Inflammatory macrophage (primary cell): ENCODE results near the gene TBC1D30.

Experiments
- DNase-seq, 2 donors: peaks; one replicate each; pipeline ENCODE4 v3.0.0-alpha.2; 2020 to 2022

TBC1D30 gene

DNA sequence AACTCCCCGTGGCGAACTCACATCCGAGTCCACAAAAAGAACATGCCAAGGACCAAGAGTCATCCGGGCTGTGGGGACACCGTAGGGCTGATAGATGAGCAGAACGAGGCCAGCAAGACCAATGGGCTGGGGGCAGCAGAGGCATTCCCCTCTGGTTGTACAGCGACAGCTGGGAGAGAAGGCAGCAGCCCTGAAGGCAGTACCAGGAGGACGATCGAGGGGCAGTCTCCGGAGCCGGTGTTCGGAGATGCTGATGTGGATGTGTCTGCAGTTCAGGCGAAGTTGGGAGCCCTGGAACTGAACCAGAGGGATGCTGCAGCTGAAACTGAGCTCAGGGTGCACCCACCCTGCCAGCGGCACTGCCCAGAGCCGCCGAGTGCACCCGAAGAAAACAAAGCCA is 50.7 kb downstream of the TBC1D30 start:
- DNase-seq: no peak

DNA sequence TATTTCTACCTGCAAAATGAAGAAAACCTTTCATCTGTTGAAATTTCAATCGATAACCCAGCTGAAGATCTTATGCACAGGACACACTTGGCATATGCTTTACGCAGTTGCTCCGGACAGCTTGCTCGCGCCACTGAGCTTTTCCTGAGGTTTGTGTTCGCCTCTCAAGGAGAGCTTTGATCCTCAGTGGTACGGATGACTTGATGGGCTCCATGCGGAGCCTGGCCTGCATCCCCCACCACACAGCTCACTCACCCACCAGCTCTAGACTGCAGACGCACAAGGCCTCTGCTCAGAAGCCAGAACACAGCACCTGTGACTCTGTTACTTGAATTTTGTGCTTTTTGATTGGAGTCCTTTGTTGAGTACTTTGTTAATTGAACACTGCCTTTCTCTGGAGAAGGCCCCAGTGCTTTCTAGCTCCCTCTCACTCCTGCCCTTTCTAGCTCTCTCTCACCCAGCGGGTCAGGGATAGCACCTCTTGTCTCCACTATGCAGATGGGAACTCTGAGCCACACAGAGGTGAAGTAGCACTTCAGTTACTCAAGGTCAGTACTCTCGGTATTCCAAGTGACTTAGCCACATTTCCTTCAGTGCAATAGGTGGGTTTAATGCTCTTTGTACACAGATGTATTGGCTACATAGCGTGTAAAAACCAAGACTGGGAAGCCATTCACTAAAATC is 52.1 kb downstream of the TBC1D30 start:
- DNase-seq: no peak

DNA sequence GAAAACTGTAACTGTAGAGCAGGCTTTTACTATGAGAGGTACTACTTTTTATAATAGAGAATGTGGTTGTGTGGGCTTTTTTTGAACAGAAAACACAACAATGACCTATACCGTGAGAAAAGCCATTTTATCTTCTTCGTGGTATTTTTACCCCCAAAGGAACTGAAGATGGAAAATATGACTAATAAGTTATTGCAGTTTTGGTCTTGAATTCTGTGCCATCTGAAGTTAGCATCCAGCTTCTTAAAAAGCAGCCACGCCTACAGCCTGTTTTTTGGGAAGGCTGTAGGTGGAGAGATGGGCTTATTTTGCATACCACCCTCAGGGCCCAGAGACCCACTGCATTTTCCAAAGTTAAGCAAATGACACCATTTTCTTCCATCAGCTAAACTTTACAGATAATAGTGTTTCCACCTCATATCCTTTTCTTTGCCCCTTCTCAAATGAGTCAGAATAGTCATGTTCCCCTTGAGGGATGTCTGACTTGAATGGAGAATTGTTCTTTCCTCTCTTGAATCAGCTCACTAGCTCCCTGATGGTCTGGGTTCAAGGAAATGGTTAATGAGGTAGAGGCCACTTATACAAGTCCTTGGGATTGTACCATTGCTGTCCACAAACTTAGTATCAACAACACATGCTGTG is 53.0 kb downstream of the TBC1D30 start:
- DNase-seq: no peak

DNA sequence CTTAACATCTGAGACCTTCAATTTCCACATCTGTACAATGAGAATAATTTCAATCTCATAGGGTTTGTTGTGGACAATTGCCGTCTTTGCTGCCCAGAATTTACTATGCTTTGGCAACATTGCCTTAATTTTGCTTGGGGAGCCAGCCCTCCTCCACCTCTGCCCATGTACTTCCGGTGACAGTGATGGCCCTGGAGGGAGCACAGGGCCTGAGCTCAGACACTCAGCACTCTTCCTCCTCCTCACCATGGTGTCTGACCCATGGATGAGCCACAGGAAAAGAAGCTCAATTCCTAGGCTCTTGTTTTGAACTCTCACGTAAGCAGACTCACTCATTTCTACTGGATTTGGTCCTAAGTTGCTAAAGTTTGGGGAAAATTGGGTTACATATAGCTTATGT is 58.2 kb downstream of the TBC1D30 start:
- DNase-seq: no peak

DNA sequence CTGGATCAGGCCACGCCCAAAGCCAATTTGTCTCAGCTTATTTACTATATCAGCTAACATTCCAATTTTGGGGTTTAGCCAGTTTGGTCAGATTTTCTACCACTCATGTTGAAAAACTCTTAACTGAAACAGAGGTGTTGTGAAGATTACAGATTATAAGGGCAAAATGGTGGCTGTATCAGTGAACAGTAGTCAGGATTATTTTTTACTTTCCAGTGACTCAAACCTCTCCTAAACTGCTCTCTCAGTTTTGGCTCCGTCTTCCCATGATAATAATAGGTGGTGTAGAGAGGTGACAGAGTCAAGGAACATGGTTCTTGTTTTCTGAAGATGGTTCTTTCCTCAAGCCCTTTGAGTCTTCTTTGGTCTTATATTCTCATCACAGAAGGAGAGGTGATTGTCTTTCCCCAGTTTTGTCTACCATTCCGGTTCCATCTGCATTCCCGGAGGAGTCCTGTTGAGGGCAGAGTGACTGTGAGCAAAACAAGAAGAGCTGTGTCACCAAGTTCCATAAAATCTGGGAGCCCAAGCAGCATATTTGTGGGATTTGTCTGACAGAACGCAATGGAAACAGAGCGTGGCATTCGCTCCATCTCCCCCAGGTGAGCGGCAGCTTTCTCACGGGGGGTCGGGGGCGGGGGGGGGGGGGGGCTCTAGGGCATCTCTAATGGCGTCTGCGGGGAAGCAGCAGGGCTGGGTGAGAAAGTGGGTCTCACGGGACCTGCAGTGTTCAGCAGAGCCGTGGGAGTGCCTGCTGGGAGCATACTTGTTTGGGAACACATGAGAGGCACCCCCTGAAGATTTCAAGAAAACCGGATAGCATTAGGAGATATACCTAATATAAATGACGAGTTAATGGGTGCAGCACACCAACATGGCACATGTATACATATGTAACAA is 59.1 kb downstream of the TBC1D30 start:
- no peak for DNase-seq

DNA sequence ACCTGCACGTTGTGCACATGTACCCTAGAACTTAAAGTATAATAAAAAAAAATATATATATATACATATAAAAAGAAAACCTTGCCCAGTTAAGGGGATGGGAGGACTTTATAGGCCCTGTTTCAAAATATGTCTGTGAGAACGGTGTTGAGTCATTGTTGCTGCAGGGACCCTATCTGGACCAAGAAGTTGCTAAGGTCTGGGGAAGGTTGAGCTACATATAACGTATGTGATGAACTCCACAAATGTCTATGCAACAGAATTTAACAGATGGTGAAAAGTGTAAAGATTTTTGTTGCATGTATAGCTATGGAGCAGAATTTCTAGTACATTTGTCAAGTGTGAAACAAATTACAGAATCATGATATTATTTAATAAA is 59.7 kb downstream of the TBC1D30 start:
- no peak for DNase-seq

DNA sequence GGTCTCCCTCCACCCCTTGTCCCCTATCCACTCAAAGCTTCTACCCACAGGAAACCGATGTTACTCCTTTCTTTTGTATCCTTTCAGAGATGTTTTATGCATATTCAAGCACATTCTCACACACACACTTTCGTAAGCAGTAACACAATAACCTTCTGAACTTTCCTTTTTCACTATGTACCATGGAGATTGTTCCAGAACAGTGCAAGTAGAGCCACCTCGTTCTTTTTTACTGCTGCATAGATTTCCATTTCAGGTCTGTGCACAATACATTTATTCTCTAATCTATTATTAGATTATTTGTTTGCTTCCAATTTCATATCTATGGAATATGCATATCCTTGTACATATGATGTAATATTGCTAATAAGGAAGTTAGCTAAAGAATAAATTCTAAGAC is 60.3 kb downstream of the TBC1D30 start:
- DNase-seq: no peak

DNA sequence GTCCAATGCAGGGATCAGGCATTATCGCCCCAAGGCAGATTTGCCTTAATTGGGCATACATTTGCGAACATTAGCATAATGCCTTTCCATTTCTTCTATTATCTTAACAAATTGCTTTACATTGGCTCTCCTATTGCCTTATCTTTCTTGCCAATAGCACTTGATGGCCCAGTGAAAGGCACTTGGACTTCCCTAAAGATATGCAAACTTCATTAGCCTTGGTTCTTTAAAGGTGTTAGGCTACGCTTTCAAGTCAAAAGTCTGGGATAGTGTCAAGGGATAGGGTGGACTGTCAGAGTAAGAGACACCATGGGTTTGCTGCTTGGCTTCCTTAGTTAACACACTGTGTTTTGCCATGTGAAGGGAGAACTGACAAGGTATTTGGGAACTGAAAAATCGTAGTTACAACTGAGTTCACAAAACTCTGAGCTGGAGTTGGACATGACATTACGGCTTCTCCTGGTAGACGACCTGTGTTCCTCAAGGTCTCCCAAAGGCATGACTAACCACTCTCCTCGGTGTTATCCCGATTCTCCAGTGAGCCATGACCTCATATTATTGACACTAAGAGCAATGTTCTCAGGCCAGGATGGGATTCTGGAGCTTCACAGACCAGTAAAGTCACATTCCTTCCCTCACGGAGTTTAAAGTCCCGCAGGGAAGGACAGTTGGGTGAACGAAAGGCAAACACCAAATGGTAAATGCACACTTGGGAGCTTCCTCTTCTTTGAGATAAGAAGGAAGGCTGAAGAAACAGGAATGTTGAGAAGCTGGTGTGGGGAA is 65.2 kb downstream of the TBC1D30 start:
- DNase-seq: no peak

DNA sequence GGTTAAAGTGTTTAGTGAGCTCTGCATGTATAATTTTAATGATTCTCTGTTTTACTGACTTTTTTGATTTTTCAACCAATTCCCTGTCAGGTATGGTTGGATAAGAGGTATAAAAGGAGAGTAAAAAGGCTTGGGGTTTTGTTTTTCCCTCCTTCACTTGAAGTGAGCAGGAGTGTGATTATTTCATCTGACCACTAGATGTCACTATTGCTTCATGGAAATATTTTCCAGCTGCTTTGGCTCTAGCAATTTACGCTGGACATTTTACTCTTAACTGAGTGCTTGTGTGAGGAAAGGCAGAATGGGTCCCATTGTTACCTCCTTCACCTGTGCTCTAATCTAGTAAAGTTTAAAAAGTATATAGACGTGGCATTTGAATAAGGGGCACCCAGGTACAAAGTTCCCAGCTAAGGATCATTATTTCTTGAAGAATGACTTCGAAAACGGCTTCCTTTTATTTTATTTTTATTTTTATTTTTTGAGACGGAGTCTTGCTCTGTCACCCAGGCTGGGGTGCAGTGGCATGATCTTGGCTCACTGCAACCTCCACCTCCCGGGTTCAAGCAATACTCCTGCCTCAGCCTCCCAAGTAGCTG is 66.5 kb downstream of the TBC1D30 start:
- peak; percentile 56 to 68 for DNase-seq

DNA sequence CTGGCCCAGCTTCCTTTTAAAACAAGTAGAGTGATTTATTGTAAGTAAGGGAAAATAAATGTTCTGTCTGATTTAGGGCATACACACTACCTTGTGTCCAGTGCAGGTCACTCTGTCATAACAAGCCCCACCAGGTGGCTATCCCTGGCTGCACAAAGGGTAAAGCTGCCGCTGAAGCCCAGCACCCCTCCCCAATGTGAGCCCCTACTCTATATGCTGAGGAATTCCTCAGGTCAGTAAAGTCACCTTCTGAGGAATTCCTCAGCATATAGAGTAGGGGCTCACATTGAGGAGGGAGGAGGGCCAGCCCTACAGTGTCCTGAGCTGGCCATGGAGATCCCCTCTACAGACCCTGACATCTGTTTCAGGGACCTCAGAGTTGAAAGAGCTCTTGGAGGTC is 67.2 kb downstream of the TBC1D30 start:
- DNase-seq: no peak

DNA sequence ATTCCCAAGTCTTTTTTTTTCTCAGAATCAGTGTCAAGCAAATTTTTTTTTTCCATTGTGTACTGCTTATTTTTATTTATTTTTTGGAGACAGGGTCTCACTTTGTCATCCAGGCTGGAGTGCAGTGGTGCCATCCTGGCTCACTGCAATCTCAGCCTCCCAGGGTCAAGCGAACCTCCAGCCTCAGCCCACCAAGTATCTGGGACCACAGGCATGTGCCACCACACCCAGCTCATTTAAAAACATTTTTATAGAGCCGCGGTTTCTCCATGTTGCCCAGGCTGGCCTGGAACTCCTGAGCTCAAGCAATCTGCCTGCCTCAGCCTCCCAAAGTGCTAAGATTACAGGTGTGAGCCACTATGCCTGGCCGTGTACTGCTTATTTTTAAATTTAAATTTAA is 68.1 kb downstream of the TBC1D30 start:
- DNase-seq: no peak

DNA sequence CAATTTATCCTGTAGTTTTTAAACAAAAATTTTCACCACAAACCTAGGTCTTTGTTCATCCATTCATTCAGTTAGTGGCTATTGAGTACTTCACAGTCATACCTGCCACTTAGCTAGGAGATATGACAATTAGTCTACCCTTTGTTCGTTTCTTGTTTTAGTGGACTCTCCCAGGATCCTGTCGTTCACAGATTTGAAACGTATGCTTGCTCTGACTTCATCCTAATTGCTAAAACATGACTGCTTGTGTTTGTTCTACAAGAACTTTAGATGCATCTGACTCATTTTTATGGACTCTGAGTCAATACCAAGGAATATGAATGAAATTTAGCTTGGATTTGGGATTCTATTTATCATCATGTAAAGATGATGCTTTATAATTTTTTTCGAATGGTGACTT is 69.5 kb downstream of the TBC1D30 start:
- no peak for DNase-seq

DNA sequence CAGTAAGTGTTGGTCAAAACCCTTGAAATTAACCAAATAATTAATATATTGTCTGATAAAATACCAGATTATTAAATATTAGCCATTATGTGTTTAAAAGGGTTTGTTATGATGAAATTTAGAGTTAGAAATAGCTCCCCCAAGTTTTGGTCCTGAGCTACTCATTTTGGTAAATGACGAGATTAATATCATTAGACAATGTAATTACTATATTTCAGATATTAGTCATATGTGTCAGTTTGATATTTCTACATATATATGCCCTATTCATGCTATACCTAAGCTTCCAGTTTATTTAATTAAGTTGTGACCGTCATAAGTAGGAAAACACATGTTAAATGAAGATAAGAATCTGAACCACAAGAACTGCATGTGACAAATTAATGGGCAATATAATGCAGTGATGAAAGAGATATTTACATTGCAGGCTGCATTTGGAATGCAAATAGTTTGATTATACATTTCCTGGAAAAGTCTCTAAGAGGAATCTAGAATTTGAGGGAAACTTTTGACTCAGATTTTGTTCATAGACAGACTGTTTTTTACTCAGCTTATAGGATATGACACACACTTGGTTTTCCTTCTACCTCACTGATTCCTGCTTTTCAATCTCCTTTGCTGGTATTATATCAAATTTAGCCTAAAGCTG is 70.5 kb downstream of the TBC1D30 start:
- DNase-seq: no peak

DNA sequence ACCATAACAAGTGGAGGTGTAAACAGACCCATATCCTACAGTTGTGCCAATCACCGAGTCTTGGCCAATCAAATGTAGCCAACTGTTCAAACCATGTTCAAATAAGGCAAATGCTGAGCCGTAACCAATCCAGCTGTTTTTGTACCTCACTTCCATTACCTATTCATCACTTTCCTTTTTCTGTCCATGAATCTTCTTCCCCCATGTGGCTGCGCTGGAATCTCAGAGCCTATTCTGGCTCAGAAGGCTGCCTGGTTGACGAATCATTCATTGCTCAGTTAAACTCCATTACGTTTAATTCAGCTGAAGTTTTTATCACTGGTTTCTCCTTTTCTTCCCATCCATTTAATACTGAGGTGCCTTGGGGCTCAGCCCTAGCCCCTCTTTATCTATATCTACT is 71.1 kb downstream of the TBC1D30 start:
- DNase-seq: no peak

DNA sequence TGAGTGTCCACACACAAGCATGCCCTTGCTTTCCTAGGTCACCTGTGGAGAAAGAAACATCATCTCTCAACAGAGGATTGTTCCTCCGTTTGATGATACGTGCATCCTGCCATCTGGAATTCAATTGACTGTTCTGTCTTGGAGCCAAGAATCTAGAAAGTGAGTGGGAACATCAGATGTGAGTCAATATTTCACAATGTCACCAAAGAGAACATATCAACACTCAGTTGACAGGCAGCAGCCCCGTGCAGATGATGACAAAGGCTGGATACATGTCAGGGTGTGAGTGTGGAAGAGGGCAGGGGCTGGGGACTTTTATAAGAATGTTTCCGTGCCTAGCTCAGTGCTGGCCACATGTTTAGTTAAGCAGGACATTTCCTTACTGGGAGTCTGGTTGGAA is 76.1 kb downstream of the TBC1D30 start:
- no peak for DNase-seq

DNA sequence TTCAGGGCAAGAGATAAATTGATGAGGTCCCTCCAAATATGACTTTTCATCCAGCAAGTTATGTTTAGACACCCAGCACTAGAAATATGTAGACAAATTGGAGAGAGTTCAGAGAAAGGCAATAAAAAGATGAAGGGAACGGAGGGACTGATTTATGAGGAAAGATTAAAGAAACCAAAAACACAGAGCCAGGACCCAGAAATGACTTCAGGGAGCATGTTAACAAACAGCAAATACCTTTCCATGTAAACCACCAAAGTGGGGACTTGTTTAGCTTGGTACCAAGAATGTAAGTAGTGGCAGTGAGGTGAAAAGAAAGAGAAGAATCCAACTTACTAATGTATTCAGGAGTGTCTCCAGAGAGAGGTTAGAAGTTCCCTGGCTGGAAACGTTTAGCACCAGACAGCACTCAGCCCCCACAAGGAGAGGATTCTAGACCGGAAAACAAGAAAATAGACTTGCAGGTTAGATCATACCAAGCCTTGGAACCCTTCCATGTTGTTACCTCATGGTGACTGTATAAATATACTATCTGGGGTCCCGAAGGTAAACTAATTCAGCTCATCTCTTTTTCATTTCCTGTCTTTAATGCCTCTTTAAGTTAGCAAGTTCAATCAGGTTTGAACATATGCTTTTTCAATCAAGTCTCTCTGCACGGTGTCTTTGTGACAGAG is 79.2 kb downstream of the TBC1D30 start:
- DNase-seq: no peak

DNA sequence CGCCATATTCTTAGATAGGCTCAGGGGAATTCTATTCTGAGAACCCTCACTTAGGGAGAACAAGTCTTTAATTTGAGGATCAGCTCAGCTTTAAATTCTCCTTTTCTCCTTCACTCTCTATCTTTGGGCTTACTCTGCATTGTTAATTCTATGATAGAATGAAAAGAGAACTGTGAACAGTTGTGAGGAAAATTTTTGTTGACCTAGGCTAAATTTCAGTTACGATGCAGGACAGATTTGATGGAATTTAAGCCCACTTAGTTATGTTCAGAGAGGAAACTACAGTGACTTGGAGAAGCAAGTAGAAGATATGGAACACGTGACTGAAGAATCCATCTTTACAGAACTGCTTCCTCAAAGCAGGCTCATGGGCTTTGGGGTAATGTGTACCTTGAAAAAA is 82.7 kb downstream of the TBC1D30 start:
- no peak for DNase-seq

DNA sequence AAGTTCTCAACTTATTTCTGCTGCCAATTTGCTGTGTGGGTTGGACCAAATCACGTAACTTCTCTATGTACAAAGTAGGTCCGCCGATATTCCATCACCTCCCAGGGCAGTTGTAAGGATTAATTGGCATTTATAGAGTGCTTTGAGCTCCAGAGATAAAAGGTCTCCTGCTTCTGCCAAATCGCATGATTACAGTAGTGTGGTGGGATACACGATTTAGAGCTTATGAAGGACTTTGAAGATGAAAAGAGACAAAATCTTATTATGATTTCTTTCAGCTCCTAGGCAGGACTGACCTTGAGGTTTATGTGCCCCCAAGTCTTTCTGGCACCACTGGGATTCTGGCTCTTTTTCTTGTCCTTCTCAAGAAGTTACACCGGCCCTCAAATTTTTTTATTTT is 84.7 kb downstream of the TBC1D30 start:
- DNase-seq: no peak

DNA sequence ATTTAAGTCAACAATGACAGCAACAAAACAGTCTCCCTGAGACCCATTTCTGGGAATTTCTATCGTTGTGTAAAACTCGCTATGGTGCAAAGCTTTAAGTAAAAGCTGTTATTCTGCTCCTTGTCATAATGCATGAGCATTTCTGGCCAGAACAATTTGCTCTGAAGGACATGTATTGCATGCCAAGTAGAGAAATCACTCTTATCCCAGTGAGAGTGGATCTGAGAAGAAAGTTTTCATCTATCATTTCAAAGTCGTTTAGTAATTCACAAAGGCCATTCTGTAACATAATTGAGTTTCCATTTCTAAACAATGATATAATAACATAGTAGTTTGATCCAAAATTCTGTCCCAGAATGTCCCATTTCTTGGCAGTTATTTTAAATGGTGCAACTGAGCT is 86.6 kb downstream of the TBC1D30 start:
- no peak for DNase-seq

DNA sequence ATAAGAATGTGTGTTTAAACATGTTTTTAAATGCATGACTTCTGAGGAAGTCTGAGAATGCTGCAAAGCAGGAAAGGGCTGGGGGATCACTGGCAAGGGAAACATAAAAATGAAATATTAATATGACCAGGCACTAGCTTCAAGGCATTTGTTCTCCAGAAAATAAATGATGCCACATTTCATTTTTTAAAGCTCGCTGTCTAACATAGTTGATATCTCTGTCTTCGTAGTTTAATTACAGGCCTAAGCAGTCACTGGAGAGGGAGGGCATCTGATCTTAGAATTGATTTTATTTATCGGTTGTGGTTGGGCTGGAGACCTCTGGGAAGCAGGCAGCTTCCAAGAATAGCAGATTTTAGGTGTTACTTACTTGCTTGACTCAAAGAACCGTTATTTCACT is 87.5 kb downstream of the TBC1D30 start:
- no peak for DNase-seq

DNA sequence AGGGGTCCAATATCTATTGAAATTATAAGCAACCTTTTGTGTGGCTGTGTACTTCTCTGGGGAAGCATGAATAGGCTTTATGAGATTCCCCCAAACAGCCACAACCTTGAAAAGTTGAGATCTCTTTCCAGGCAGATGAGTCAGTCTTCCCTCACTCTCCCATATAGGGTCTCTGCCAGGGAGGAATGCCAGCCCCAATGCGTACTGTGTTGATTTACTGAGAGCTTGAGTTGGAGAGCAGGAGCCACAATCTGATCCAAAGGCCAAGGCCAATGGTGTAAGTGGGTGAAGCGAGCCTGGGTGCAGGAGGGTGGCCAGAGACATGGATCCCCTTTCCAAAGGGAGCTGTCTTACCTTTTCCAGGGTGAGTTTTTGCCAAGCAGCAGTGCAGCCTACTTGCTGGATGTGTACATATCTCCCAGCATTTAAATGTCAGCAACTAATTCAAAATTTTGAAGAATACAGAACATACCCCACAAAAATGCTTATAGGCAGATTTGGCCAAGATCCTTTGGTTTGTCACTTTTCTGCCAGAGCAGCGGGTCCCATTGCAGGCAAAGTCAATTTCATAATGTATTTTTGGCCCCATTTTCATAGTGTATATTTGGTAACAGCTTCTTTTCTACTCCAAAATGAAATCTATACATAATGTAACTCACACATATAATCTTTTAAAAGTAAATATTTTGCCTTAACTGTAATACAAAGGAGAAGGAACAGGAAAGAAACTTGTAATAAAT is 88.2 kb downstream of the TBC1D30 start:
- no peak for DNase-seq
